ENCODE measurements around the gene MYCBP2. TPM values are rescaled to one million over a fixed set of nuclear protein-coding genes. Genes with fewer than 3 reads are reported as not detected.

Gene MYCBP2
- total RNA-seq, 1 donor from 2014 or later = 58.4 TPM

DNA sequence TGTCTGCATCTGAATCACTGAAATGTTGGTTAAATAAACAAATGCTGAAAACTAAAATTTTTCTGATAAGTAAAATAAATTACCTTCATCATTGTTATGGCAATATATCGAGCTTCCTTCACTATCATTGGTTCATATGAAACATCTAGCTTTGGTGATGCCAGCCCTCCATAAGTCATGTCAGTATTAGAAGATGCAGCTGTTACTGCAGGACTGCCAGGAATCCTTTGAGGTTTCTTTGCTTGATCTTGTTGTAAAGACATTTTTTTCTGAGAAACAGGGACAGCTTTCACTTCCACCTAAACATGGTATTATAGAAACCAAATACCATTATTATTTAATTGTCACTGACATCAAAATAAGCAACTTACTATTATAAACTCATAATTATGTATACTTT is 176.2 kb downstream of the MYCBP2 start:
- H3K9me3 Mint-ChIP-seq (ENCODE audit: low read depth) = no peaks in the 10 kb centered on the region

DNA sequence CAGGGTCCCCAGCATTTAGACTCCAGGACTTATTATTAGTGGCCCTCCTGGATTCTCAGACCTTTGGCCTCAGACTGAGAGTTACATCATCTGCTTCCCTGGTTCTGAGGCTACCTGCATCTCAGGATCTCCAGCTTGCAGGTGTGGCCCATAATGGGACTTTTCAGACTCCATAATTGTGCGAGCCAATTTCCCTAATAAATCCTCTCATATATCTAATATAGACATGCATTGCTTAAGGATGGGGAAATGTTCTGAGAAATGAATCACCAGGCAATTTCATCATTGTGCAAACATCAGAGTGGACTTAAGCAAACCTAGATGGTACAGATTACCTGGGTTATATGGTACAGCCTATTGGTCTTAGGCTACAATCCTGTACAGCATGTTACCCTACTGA is 183.5 kb downstream of the MYCBP2 start:
- Mint-ChIP-seq H3K4me3 (ENCODE audit: low read depth) (no peak overlapping the region), H3K36me3 (ENCODE audit: insufficient read depth) (peaks cover 16% of the 10 kb centered on the region), H3K27me3 (no peaks in the 10 kb centered on the region), H3K4me1 (ENCODE audit: low read depth) (no peaks in the 10 kb centered on the region), H3K27ac (no peak overlapping the region), H3K9me3 (ENCODE audit: low read depth) (no peaks in the 10 kb centered on the region)
- TF ChIP-seq CTCF (IDR thresholded peaks at IDR 0.05; ENCODE audit: unreplicated experiment) = no peak
- DNase-seq (ENCODE audit: low spot score, unreplicated experiment) = no peak

More for the DNA sequence above, 176.2 kb downstream of the MYCBP2 start:
- Mint-ChIP-seq H3K27me3 (no peaks in the 10 kb centered on the region), H3K36me3 (ENCODE audit: insufficient read depth) (peaks cover 7% of the 10 kb centered on the region), H3K27ac (no peak overlapping the region), H3K4me1 (ENCODE audit: low read depth) (no peaks in the 10 kb centered on the region), H3K4me3 (ENCODE audit: low read depth) (no peak overlapping the region)
- DNase-seq (ENCODE audit: low spot score, unreplicated experiment) = no peak
- no peak for TF ChIP-seq CTCF (IDR thresholded peaks at IDR 0.05; ENCODE audit: unreplicated experiment)

GRCh38 chr13:77139306-77139705 is 187.6 kb downstream of the MYCBP2 start:
- no peaks in the 10 kb centered on the region for H3K27me3 Mint-ChIP-seq
- H3K36me3 Mint-ChIP-seq (ENCODE audit: insufficient read depth) = peaks cover 31% of the 10 kb centered on the region
- no peak overlapping the region for H3K4me3 Mint-ChIP-seq (ENCODE audit: low read depth)
- H3K27ac Mint-ChIP-seq = no peak overlapping the region
- no peak for DNase-seq (ENCODE audit: low spot score, unreplicated experiment)
- no peaks in the 10 kb centered on the region for H3K4me1 Mint-ChIP-seq (ENCODE audit: low read depth)
- no peaks in the 10 kb centered on the region for H3K9me3 Mint-ChIP-seq (ENCODE audit: low read depth)
- TF ChIP-seq CTCF (IDR thresholded peaks at IDR 0.05; ENCODE audit: unreplicated experiment) = no peak

- H3K27me3 Mint-ChIP-seq = no peaks in the 10 kb centered on the region
- no peak for TF ChIP-seq CTCF (IDR thresholded peaks at IDR 0.05; ENCODE audit: unreplicated experiment)
- H3K4me3 Mint-ChIP-seq (ENCODE audit: low read depth) = no peak overlapping the region
- no peak overlapping the region for H3K27ac Mint-ChIP-seq
- H3K9me3 Mint-ChIP-seq (ENCODE audit: low read depth) = no peaks in the 10 kb centered on the region
- no peaks in the 10 kb centered on the region for H3K4me1 Mint-ChIP-seq (ENCODE audit: low read depth)
- DNase-seq (ENCODE audit: low spot score, unreplicated experiment) = no peak
- H3K36me3 Mint-ChIP-seq (ENCODE audit: insufficient read depth) = peaks cover 30% of the 10 kb centered on the region
Measured at GRCh38 chr13:77138813-77139212, 188.1 kb downstream of the MYCBP2 start.

- TF ChIP-seq CTCF (IDR thresholded peaks at IDR 0.05; ENCODE audit: unreplicated experiment) = no peak
- Mint-ChIP-seq H3K36me3 (ENCODE audit: insufficient read depth) (peaks cover 27% of the 10 kb centered on the region), H3K4me3 (ENCODE audit: low read depth) (no peak overlapping the region), H3K27me3 (no peaks in the 10 kb centered on the region), H3K9me3 (ENCODE audit: low read depth) (no peaks in the 10 kb centered on the region), H3K4me1 (ENCODE audit: low read depth) (no peaks in the 10 kb centered on the region), H3K27ac (no peak overlapping the region)
- DNase-seq (ENCODE audit: low spot score, unreplicated experiment) = no peak
Measured at GRCh38 chr13:77136902-77137420, 189.9 kb downstream of the MYCBP2 start.

Data from progenitor cell of endocrine pancreas (in vitro differentiated cells).